ENCODE data around the gene DBNL.

Gene DBNL

DNA sequence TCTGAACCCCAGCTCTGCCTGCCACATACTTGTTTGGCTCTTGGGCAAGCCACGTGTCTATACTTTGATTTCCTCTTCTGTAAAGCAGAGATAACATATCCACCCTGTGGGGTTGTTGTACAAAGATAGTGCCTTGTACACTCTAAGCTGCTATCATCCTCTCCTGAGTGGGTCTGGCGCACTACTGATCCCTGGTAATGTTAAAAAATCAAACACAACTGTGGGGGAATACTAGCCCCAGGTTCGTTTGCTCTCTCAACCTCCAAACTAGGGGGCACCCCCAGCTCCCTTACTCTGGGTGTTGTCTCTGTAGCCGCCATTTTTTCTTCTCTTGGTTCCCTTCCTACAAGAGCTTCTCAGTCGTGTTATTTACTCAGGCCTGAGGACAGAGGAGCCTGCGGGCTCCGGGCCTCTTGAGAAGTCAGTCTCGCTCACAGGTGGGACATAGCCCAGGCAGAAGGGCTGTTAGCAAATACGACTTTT, 36.8 kb downstream of the DBNL start:
- Histone ChIP-seq H3K4me3 (ENCODE audit: extremely low read depth, insufficient read depth, low read length, poor library complexity, severe bottlenecking) (peak overlapping the region; percentile 64), H3K9me3 (ENCODE audit: control insufficient read depth, low read length) (no peaks in the 10 kb centered on the region), H3K27ac (ENCODE audit: low read depth, low read length, severe bottlenecking) (no peak overlapping the region), H3K4me1 (ENCODE audit: control insufficient read depth, insufficient read depth, low read length, poor library complexity, severe bottlenecking) (peaks cover 5% of the 10 kb centered on the region), H3K36me3 (ENCODE audit: control insufficient read depth, insufficient read depth, low read length) (peaks cover 26% of the 10 kb centered on the region)
- 92 to 95% methylated on average over 7 of the region's 9 CpGs for WGBS, 2 experiments (ENCODE audit: insufficient coverage in 2 of 2)

DNA sequence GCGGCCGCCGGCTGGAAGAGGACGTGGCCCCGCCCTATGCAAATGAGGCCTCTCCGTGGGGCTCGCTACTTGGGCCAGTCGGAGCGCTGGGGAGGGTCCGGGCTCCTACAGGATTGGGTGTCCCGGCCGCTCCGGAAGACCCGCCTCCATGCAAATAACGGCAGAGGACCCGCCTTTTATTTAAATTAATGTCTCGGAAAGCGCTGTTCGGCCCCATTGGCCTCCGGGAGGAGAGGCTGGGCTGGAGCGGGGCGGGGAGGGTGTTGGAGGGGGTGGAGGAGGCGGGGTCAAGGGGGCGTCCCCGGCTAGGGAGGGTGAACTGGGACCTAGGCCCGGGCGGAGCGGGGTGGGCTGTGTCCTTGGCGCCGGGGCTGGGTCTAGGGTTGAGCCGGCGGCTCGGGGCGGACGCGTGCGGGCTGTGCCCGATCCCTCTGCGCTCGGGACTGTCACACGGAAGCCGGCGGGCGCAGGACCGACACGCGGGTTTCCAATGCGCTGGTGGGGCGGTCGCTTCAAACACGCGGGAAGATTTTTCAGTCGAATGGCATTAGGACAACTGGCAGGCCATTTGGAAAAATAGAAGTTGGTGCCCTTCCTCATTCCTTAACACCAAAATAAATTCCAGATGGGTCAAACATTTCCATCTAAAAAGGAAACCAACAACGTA, 38.2 kb downstream of the DBNL start:
- peak overlapping the region; percentile 20 for H3K27ac ChIP-seq (ENCODE audit: low read depth, low read length, severe bottlenecking)
- WGBS, 2 experiments (ENCODE audit: insufficient coverage in 2 of 2) = 0 to 1% methylated on average over 44 to 46 of the region's 54 CpGs
- peaks cover 19% of the 10 kb centered on the region for H3K36me3 ChIP-seq (ENCODE audit: control insufficient read depth, insufficient read depth, low read length)
- peaks cover 5% of the 10 kb centered on the region for H3K4me1 ChIP-seq (ENCODE audit: control insufficient read depth, insufficient read depth, low read length, poor library complexity, severe bottlenecking)
- peak overlapping the region; percentile 34 for H3K4me3 ChIP-seq (ENCODE audit: extremely low read depth, insufficient read depth, low read length, poor library complexity, severe bottlenecking)
- H3K9me3 ChIP-seq (ENCODE audit: control insufficient read depth, low read length) = no peaks in the 10 kb centered on the region

DNA sequence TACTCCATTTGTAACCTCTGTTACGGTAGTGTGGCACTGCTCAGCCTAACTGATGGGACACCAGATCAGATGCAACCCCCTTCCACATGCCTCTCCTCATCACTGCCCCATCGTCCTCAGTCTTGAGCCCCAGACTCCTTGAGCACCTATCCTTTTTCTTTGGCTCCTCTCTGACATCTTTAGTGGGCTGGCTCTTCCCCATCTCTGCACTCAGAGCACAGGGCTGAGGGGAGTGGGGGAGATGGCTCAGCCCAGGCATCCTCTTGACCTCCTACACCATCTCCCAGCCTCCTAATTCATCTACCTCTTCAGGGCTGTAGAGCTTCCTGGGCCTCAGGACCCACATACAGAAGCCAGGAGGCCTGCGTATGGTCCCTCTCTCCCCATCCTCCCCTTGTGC, 39.3 kb downstream of the DBNL start:
- Histone ChIP-seq H3K9me3 (ENCODE audit: control insufficient read depth, low read length) (no peaks in the 10 kb centered on the region), H3K4me3 (ENCODE audit: extremely low read depth, insufficient read depth, low read length, poor library complexity, severe bottlenecking) (no peak overlapping the region), H3K36me3 (ENCODE audit: control insufficient read depth, insufficient read depth, low read length) (peaks cover 8% of the 10 kb centered on the region), H3K4me1 (ENCODE audit: control insufficient read depth, insufficient read depth, low read length, poor library complexity, severe bottlenecking) (peaks cover 9% of the 10 kb centered on the region), H3K27ac (ENCODE audit: low read depth, low read length, severe bottlenecking) (no peak overlapping the region)
- WGBS, 2 experiments (ENCODE audit: insufficient coverage in 2 of 2) = 93 to 94% methylated on average over 2 to 3 of the region's 3 CpGs

DNA sequence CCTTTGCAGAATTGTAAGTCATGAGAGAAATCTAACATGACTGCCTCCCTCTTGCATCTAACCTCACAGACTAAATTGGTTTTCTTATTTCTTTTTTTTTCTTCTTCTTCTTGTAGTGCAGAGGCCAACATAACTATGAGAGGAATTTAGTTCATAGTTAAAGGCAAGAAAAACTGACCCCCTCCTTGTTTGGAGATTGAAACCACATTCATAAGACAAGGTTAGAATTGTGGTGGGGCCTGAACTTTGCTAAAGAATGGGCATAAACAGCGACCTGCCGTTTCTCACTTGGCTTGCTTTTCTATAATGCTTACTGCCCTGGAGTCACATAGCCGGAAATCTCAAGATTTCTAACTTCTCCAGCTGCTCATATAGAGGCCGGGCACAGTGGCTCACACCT, 40.2 kb downstream of the DBNL start:
- H3K36me3 ChIP-seq (ENCODE audit: control insufficient read depth, insufficient read depth, low read length) = peaks cover 6% of the 10 kb centered on the region
- no peak overlapping the region for H3K4me3 ChIP-seq (ENCODE audit: extremely low read depth, insufficient read depth, low read length, poor library complexity, severe bottlenecking)
- H3K9me3 ChIP-seq (ENCODE audit: control insufficient read depth, low read length) = no peaks in the 10 kb centered on the region
- H3K4me1 ChIP-seq (ENCODE audit: control insufficient read depth, insufficient read depth, low read length, poor library complexity, severe bottlenecking) = peaks cover 9% of the 10 kb centered on the region
- no peak overlapping the region for H3K27ac ChIP-seq (ENCODE audit: low read depth, low read length, severe bottlenecking)
- 100% methylated on average over 3 to 4 of the region's 4 CpGs for WGBS, 2 experiments (ENCODE audit: insufficient coverage in 2 of 2)

DNA sequence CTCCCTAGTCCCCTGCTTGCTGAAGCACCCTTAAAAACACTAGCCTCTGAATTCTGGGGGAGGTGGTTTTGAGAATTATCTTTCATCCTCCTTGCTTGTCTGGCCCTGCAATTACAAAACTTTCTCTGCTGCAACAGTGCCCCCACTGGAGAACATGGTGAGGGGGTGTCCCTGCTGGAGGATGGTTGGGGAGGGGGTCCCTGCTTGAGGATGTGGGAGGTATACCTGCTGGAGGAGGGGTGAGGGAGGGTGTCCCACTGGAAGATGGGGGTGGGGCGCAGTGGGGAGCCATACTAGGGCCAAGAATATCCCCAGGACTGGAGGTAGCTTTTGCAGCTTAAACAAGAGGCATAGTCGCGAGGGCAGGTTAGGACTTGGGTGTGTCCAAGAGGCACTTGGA, 41.0 kb downstream of the DBNL start:
- Histone ChIP-seq H3K4me1 (ENCODE audit: control insufficient read depth, insufficient read depth, low read length, poor library complexity, severe bottlenecking) (peaks cover 9% of the 10 kb centered on the region), H3K9me3 (ENCODE audit: control insufficient read depth, low read length) (no peaks in the 10 kb centered on the region), H3K36me3 (ENCODE audit: control insufficient read depth, insufficient read depth, low read length) (no peaks in the 10 kb centered on the region), H3K4me3 (ENCODE audit: extremely low read depth, insufficient read depth, low read length, poor library complexity, severe bottlenecking) (no peak overlapping the region), H3K27ac (ENCODE audit: low read depth, low read length, severe bottlenecking) (no peak overlapping the region)
- WGBS, 2 experiments (ENCODE audit: insufficient coverage in 2 of 2) = 84 to 94% methylated on average over 2 to 3 of the region's 3 CpGs

DNA sequence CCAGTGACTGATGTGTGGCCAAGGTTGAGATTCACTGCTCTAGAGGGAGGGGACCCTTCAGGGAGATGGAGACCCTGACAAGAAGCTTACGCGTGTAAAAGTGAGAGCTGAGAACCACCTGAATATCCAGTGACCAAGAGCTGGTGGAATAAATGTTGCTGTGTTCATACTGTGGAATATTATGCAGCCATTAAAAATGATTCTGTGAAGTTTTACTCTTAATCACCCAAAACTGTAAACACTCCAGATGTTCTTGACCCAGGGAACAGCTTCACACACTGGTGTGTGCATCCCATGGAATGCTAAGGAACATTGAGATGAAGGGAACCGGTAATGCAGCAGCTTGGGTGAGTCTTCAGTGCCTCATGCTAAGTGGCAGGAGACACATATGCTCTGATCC, 42.1 kb downstream of the DBNL start:
- H3K4me3 ChIP-seq (ENCODE audit: extremely low read depth, insufficient read depth, low read length, poor library complexity, severe bottlenecking) = no peak overlapping the region
- H3K27ac ChIP-seq (ENCODE audit: low read depth, low read length, severe bottlenecking) = no peak overlapping the region
- peaks cover 4% of the 10 kb centered on the region for H3K4me1 ChIP-seq (ENCODE audit: control insufficient read depth, insufficient read depth, low read length, poor library complexity, severe bottlenecking)
- no peaks in the 10 kb centered on the region for H3K36me3 ChIP-seq (ENCODE audit: control insufficient read depth, insufficient read depth, low read length)
- 80 to 100% methylated on average over 1 of the region's 3 CpGs for WGBS, 2 experiments (ENCODE audit: insufficient coverage in 2 of 2)
- H3K9me3 ChIP-seq (ENCODE audit: control insufficient read depth, low read length) = no peaks in the 10 kb centered on the region

DNA sequence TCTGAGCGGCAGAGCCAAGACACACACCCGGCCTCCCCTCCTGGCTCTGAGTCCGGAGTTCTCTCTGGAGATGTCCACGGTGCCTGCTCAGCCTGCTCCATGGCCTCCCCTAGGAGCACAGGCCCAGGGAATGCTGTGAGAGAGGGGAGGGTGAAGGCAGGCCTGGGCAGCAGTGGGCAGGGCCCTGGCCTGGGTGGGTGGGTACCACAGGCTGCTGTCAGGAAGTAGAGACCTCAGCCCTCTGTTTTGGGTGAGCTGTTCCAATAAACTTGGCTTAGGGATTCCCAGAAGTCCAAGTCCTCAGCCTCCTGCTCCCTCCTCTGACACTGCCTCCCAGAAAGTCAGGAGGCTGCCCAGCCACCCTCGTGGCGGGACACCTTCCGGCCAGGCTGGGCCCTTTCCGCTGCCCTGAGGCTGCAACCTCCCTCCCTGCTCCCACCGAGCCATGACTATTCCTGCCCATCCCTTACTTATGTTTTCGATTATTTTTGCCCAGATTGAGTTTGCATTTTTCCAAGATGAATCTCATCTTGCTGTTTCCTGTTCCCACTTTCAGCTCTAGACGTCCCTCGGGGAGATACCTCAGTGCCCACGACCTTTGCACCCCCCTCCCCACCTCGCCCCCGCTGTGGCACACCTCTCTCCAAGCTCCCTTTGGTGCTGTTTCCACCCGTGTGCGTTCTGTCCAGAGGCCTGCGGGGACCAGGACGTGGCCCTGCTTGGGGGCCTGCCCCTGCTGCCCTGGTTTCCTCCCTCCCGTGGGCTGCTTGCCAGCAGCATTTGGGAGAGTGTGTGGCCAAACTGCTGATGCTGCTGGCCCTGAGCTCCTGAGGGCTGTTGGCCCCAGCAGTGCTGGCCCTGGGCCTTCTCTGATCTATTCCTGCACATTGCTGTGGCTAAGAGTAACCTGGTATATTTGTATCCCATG, 43.7 kb downstream of the DBNL start:
- Histone ChIP-seq H3K36me3 (ENCODE audit: control insufficient read depth, insufficient read depth, low read length) (no peaks in the 10 kb centered on the region), H3K4me3 (ENCODE audit: extremely low read depth, insufficient read depth, low read length, poor library complexity, severe bottlenecking) (no peak overlapping the region), H3K27ac (ENCODE audit: low read depth, low read length, severe bottlenecking) (no peak overlapping the region), H3K9me3 (ENCODE audit: control insufficient read depth, low read length) (no peaks in the 10 kb centered on the region), H3K4me1 (ENCODE audit: control insufficient read depth, insufficient read depth, low read length, poor library complexity, severe bottlenecking) (peaks cover 4% of the 10 kb centered on the region)
- WGBS, 2 experiments (ENCODE audit: insufficient coverage in 2 of 2) = 90 to 91% methylated on average over 18 to 19 of the region's 20 CpGs

DNA sequence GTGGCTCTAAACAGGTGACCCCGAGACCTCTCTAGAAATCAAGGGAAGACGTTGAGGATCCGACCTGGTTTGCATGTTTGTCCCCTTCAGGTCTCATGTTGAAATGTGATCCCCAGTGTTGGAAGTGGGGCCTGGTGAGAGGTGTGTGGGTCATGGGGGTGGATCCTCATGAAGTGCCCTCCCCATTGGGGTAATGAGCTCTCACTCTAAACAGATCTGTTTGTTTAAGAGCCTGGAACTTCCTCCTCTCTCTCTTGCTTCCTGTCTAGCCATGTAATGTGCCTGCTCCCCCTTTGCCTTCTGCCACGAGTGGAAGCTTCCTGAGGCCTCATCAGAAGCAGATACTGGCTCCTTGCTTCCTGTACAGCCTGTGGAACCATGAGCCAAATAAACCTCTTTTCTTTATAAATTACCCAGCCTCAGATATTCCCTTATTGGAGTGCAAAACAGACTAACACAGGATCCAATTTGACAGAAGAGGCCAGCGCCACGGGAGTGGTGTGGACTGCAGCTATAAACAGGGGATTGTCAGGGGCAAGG, 48.7 kb downstream of the DBNL start:
- Histone ChIP-seq H3K4me1 (ENCODE audit: control insufficient read depth, insufficient read depth, low read length, poor library complexity, severe bottlenecking) (peaks cover 1% of the 10 kb centered on the region), H3K9me3 (ENCODE audit: control insufficient read depth, low read length) (no peaks in the 10 kb centered on the region), H3K36me3 (ENCODE audit: control insufficient read depth, insufficient read depth, low read length) (no peaks in the 10 kb centered on the region), H3K27ac (ENCODE audit: low read depth, low read length, severe bottlenecking) (no peak overlapping the region), H3K4me3 (ENCODE audit: extremely low read depth, insufficient read depth, low read length, poor library complexity, severe bottlenecking) (no peak overlapping the region)
- WGBS, 2 experiments (ENCODE audit: insufficient coverage in 2 of 2) = 93 to 96% methylated on average over 3 to 5 of the region's 6 CpGs

DNA sequence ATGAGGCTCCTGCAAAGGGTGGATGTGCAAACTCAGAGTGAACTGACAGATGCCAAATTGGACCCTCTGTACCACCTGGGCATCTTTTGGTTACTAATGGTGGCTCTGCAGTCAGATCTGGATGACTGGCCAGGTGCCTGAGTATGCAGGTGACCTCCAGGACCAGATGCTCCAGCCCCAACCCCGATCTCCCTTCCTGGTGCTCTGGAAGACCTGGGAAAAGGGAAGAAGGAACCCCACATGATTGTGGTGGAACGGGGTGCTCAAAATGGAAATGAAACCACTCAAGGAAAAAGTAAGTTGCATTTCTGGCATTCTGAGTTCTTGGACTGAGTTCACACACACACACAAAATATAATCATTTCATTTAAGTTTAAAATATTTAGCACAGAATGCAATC, 49.9 kb downstream of the DBNL start:
- Histone ChIP-seq H3K4me1 (ENCODE audit: control insufficient read depth, insufficient read depth, low read length, poor library complexity, severe bottlenecking) (no peaks in the 10 kb centered on the region), H3K27ac (ENCODE audit: low read depth, low read length, severe bottlenecking) (no peak overlapping the region), H3K4me3 (ENCODE audit: extremely low read depth, insufficient read depth, low read length, poor library complexity, severe bottlenecking) (no peak overlapping the region), H3K9me3 (ENCODE audit: control insufficient read depth, low read length) (no peaks in the 10 kb centered on the region), H3K36me3 (ENCODE audit: control insufficient read depth, insufficient read depth, low read length) (no peaks in the 10 kb centered on the region)
- WGBS, 2 experiments (ENCODE audit: insufficient coverage in 2 of 2) = 90 to 100% methylated on average over 2 of the region's 2 CpGs

DNA sequence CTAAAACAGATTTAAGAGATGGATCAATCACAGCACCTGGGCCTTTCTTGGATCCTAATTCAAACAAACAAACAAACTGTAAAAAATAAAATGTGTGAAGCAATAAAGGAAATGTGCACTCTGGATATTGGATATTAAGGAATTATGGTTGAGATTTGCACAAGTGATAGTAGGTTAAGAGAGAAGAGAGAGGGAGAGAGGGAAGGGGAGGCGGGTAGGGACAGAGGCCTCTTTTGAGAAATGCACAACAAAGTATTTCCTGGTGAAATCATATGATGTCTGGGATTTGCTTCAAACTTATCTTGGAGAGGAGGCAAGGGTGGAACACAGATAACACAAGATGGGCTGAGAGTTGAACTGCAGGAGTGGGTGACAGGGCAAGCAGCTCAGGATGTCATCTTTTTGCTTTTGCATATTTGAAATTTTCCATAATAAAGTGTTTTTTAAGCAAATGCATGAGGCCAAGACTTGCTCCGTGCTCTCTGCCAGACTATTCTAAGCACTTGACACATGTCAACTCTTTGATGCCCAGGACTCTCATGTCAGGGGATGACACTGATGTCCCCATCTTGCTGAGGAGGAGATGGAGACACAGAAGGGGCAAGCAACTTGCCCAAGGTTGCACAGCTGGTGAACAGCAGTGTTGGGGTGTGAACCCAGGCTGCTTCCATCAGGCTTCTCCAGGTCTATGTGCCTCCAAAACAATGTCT, 50.5 kb downstream of the DBNL start:
- H3K4me1 ChIP-seq (ENCODE audit: control insufficient read depth, insufficient read depth, low read length, poor library complexity, severe bottlenecking) = peaks cover 3% of the 10 kb centered on the region
- no peaks in the 10 kb centered on the region for H3K36me3 ChIP-seq (ENCODE audit: control insufficient read depth, insufficient read depth, low read length)
- 71 to 96% methylated on average over 2 of the region's 2 CpGs for WGBS, 2 experiments (ENCODE audit: insufficient coverage in 2 of 2)
- no peak overlapping the region for H3K4me3 ChIP-seq (ENCODE audit: extremely low read depth, insufficient read depth, low read length, poor library complexity, severe bottlenecking)
- no peaks in the 10 kb centered on the region for H3K9me3 ChIP-seq (ENCODE audit: control insufficient read depth, low read length)
- H3K27ac ChIP-seq (ENCODE audit: low read depth, low read length, severe bottlenecking) = no peak overlapping the region
